C4-2B (cell line): ENCODE results near the gene SLC11A1.

Experiments
- H3K27ac ChIP-seq: fragments of 450-650 bp; 2 replicates; pipeline ENCODE4 v1.5.1; 2017
- CTCF ChIP-seq: fragments of 450-650 bp; conservative IDR thresholded peaks from 2 replicates; pipeline ENCODE4 v1.5.1; 2017; ENCODE audit warnings: mild to moderate bottlenecking
- ZFX ChIP-seq: fragments of 450-650 bp; IDR thresholded peaks from 2 replicates; pipeline ENCODE4 v1.6.1; 2017

Gene SLC11A1

GRCh38 chr2:218381916-218382366 lies at the start of gene SLC11A1:
SLC11A1 (plus strand) TSS chr2:218382273; CDS start chr2:218382369, 96 bp downstream.
- no peak for TF ChIP-seq CTCF
- no peak for TF ChIP-seq ZFX
- no peak within 1 kb of the TSS for H3K27ac ChIP-seq

- H3K27ac ChIP-seq = no peak overlapping the region
- TF ChIP-seq ZFX (no peak), CTCF (no peak)
Observed at GRCh38 chr2:218332288-218332687, 49.8 kb upstream of the SLC11A1 start.

GRCh38 chr2:218332920-218333645 lies 49.0 kb upstream of the SLC11A1 start:
- H3K27ac ChIP-seq = no peak overlapping the region
- TF ChIP-seq CTCF (no peak), ZFX (no peak)

- H3K27ac ChIP-seq = no peak overlapping the region
- TF ChIP-seq ZFX = no peak
- TF ChIP-seq CTCF = no peak
Observed at GRCh38 chr2:218334531-218334930, 47.5 kb upstream of the SLC11A1 start.

- H3K27ac ChIP-seq = no peak overlapping the region
- TF ChIP-seq ZFX (no peak), CTCF (no peak)
Observed at GRCh38 chr2:218340656-218341055, 41.4 kb upstream of the SLC11A1 start.

GRCh38 chr2:218341381-218341780 lies 40.7 kb upstream of the SLC11A1 start:
- no peak overlapping the region for H3K27ac ChIP-seq
- TF ChIP-seq ZFX (no peak), CTCF (no peak)

- TF ChIP-seq ZFX (no peak), CTCF (no peak)
Observed at GRCh38 chr2:218342837-218343236, 39.2 kb upstream of the SLC11A1 start.

More at GRCh38 chr2:218342837-218343236, 39.2 kb upstream of the SLC11A1 start:
- no peak overlapping the region for H3K27ac ChIP-seq
